ENCODE data around the gene CLBA1. TPM values are rescaled to one million over a fixed set of nuclear protein-coding genes. Genes with fewer than 3 reads are reported as not detected.

CLBA1 gene
- total RNA-seq, 5 donors from 2014 or later (not counting 1 experiment from before 2014, with no cell fraction given) = 1.2 to 3.4 (median 2.7) TPM

- no peaks in the 10 kb centered on the region for H3K36me3 Mint-ChIP-seq
- H3K27ac Mint-ChIP-seq = peak overlapping the region in 1 of 2 donors; percentile 15
- H3K4me1 Mint-ChIP-seq = peaks cover 10 to 16% (median 13%) of the 10 kb centered on the region in 3 donors
- DNase-seq = no peak
- no peak for ATAC-seq (replicated peaks in 1 of 4)
- Histone ChIP-seq H3K27me3 (replicated peaks in 1 of 2; ENCODE audit: control insufficient read depth in 2 of 2, extremely low read depth in 1 of 2, insufficient read depth in 2 of 2, low read length in 1 of 2) (peaks cover 0 to 62% of the 10 kb centered on the region in 2 experiments), H3K4me3 (ENCODE audit: control insufficient read depth in 1 of 2, extremely low read depth in 1 of 2, low read length in 1 of 2) (peak overlapping the region in 1 of 2 donors; percentile 68), H3K27ac (ENCODE audit: low read length) (no peak overlapping the region), H3K36me3 (ENCODE audit: control insufficient read depth in 2 of 2, extremely low read depth in 1 of 2, insufficient read depth in 1 of 2, low read length in 1 of 2) (no peaks in the 10 kb centered on the region), H3K9me3 (no peaks in the 10 kb centered on the region), H3K4me1 (ENCODE audit: control insufficient read depth in 1 of 2, extremely low read depth in 1 of 2, insufficient read depth in 2 of 2, low read length in 2 of 2) (peaks cover 0 to 30% of the 10 kb centered on the region in 2 experiments)
- CTCF ChIA-PET = interaction anchor here in 1 of 2 donors (3.6 kb wide), 1 partner anchor 68 kb away, joined by 24 read pairs; no protein-coding TSS in a partner anchor
- POLR2A ChIA-PET = no interaction called here
- 85% methylated on average over 11 of the region's 11 CpGs for WGBS (ENCODE audit: insufficient coverage)
- H3K4me3 Mint-ChIP-seq = peak overlapping the region; percentile 72 to 78 (median 75)
- H3K9me3 Mint-ChIP-seq = no peaks in the 10 kb centered on the region
- H3K27me3 Mint-ChIP-seq = peaks cover 14 to 20% of the 10 kb centered on the region in 2 donors
Observed at GRCh38 chr14:104977008-104977680, 8.4 kb upstream of the CLBA1 start.

- Histone ChIP-seq H3K27ac (ENCODE audit: low read length) (no peak within 1 kb of the TSS), H3K27me3 (replicated peaks in 1 of 2; ENCODE audit: control insufficient read depth in 2 of 2, extremely low read depth in 1 of 2, insufficient read depth in 2 of 2, low read length in 1 of 2) (peaks cover 0 to 55% of the 10 kb centered on the region in 2 experiments), H3K9me3 (no peaks in the 10 kb centered on the region), H3K36me3 (ENCODE audit: control insufficient read depth in 2 of 2, extremely low read depth in 1 of 2, insufficient read depth in 1 of 2, low read length in 1 of 2) (no peaks in the 10 kb centered on the region), H3K4me1 (ENCODE audit: control insufficient read depth in 1 of 2, extremely low read depth in 1 of 2, insufficient read depth in 2 of 2, low read length in 2 of 2) (peaks cover 0 to 30% of the 10 kb centered on the region in 2 experiments), H3K4me3 (ENCODE audit: control insufficient read depth in 1 of 2, extremely low read depth in 1 of 2, low read length in 1 of 2) (peak within 1 kb of the TSS in 1 of 2 donors; percentile 68)
- H3K27ac Mint-ChIP-seq = peak within 1 kb of the TSS in 1 of 2 donors; percentile 15
- H3K4me3 Mint-ChIP-seq = peak within 1 kb of the TSS; percentile 72 to 78 (median 75)
- WGBS (ENCODE audit: insufficient coverage) = 4% methylated on average over 106 of the region's 111 CpGs
- ChIA-PET CTCF (interaction anchor here in 1 of 2 donors (0.6 kb wide), 1 partner anchor 60 kb away, joined by 3 read pairs; no protein-coding TSS in a partner anchor), POLR2A (no interaction called here)
- H3K36me3 Mint-ChIP-seq = no peaks in the 10 kb centered on the region
- no peaks in the 10 kb centered on the region for H3K9me3 Mint-ChIP-seq
- DNase-seq (peak in 16 of 35 experiments; percentile 11 to 65 (median 34)), ATAC-seq (replicated peaks in 1 of 4) (peak; percentile 68 to 83 (median 72))
- peaks cover 14 to 20% of the 10 kb centered on the region in 2 donors for H3K27me3 Mint-ChIP-seq
- peaks cover 10 to 16% (median 13%) of the 10 kb centered on the region in 3 donors for H3K4me1 Mint-ChIP-seq
Observed at GRCh38 chr14:104977681-104978653, 7.6 kb upstream of the CLBA1 start, which contains the start of gene AHNAK2. TSS of gene AHNAK2 (minus strand) at chr14:104978374. CDS start at chr14:104978237, 137 bp downstream.

- WGBS (ENCODE audit: insufficient coverage) = 59% methylated on average over 29 of the region's 32 CpGs
- Histone ChIP-seq H3K9me3 (no peaks in the 10 kb centered on the region), H3K4me3 (ENCODE audit: control insufficient read depth in 1 of 2, extremely low read depth in 1 of 2, low read length in 1 of 2) (peak overlapping the region in 1 of 2 donors; percentile 20), H3K27ac (ENCODE audit: low read length) (no peak overlapping the region), H3K36me3 (ENCODE audit: control insufficient read depth in 2 of 2, extremely low read depth in 1 of 2, insufficient read depth in 1 of 2, low read length in 1 of 2) (no peaks in the 10 kb centered on the region), H3K4me1 (ENCODE audit: control insufficient read depth in 1 of 2, extremely low read depth in 1 of 2, insufficient read depth in 2 of 2, low read length in 2 of 2) (peaks cover 0 to 30% of the 10 kb centered on the region in 2 experiments), H3K27me3 (replicated peaks in 1 of 2; ENCODE audit: control insufficient read depth in 2 of 2, extremely low read depth in 1 of 2, insufficient read depth in 2 of 2, low read length in 1 of 2) (peaks cover 0 to 55% of the 10 kb centered on the region in 2 experiments)
- Mint-ChIP-seq H3K36me3 (no peaks in the 10 kb centered on the region), H3K27me3 (peaks cover 14 to 20% of the 10 kb centered on the region in 2 donors), H3K27ac (no peak overlapping the region), H3K4me1 (peaks cover 10 to 16% (median 13%) of the 10 kb centered on the region in 3 donors), H3K9me3 (no peaks in the 10 kb centered on the region), H3K4me3 (peak overlapping the region in 2 of 3 donors; percentile 3 to 39)
- ChIA-PET CTCF (no interaction called here), POLR2A (interaction anchor here in 1 of 2 donors (0.6 kb wide), 1 partner anchor 315 kb away, joined by 3 read pairs; no protein-coding TSS in a partner anchor)
- no peak for DNase-seq
- ATAC-seq (replicated peaks in 1 of 4) = peak in 1 of 4 experiments; percentile 1
Observed at GRCh38 chr14:104978746-104979691, 6.6 kb upstream of the CLBA1 start.

GRCh38 chr14:104979758-104980610 is 5.6 kb upstream of the CLBA1 start:
- ATAC-seq (replicated peaks in 1 of 4) (no peak), DNase-seq (no peak)
- peaks cover 14 to 20% of the 10 kb centered on the region in 2 donors for H3K27me3 Mint-ChIP-seq
- Histone ChIP-seq H3K27ac (ENCODE audit: low read length) (no peak overlapping the region), H3K4me3 (ENCODE audit: control insufficient read depth in 1 of 2, extremely low read depth in 1 of 2, low read length in 1 of 2) (no peak overlapping the region), H3K36me3 (ENCODE audit: control insufficient read depth in 2 of 2, extremely low read depth in 1 of 2, insufficient read depth in 1 of 2, low read length in 1 of 2) (no peaks in the 10 kb centered on the region), H3K4me1 (ENCODE audit: control insufficient read depth in 1 of 2, extremely low read depth in 1 of 2, insufficient read depth in 2 of 2, low read length in 2 of 2) (peaks cover 0 to 33% of the 10 kb centered on the region in 2 experiments), H3K9me3 (no peaks in the 10 kb centered on the region), H3K27me3 (replicated peaks in 1 of 2; ENCODE audit: control insufficient read depth in 2 of 2, extremely low read depth in 1 of 2, insufficient read depth in 2 of 2, low read length in 1 of 2) (peaks cover 0 to 45% of the 10 kb centered on the region in 2 experiments)
- no peaks in the 10 kb centered on the region for H3K36me3 Mint-ChIP-seq
- H3K4me3 Mint-ChIP-seq = peak overlapping the region in 2 of 3 donors; percentile 0 to 3
- H3K9me3 Mint-ChIP-seq = no peaks in the 10 kb centered on the region
- ChIA-PET POLR2A (interaction anchor here in 1 of 2 donors (0.6 kb wide), 1 partner anchor 314 kb away, joined by 3 read pairs; no protein-coding TSS in a partner anchor), CTCF (no interaction called here)
- 69% methylated on average over 19 of the region's 19 CpGs for WGBS (ENCODE audit: insufficient coverage)
- H3K27ac Mint-ChIP-seq = no peak overlapping the region
- H3K4me1 Mint-ChIP-seq = peaks cover 13 to 19% (median 13%) of the 10 kb centered on the region in 3 donors
